CD4-positive, alpha-beta memory T cell (primary cell): ENCODE results near the gene CIDEB. TPM values are rescaled to one million over a fixed set of nuclear protein-coding genes. Genes with fewer than 3 reads are reported as not detected.

Experiments used
- CTCF ChIA-PET: fragments of 350-600 bp; sonication (Branson Sonifier 250); formaldehyde crosslinking; loops from one replicate; lab custom pipeline; 2021; ENCODE audit warnings: inconsistent platforms; ENCODE audit not compliant: partially characterized antibody; lab: Charles Lee
- POLR2A ChIA-PET: fragments of 350-600 bp; sonication (Branson Sonifier 250); formaldehyde crosslinking; loops from one replicate; lab custom pipeline; 2021; ENCODE audit not compliant: partially characterized antibody; lab: Charles Lee
- DNase-seq, 5 donors: peaks; one replicate each; pipeline versions ENCODE4 v3.0.0 to v3.0.0-alpha.2; 2020 to 2022; ENCODE audit warnings: mixed read lengths in 1 of 5
- H3K27ac ChIP-seq: one replicate; pipeline ENCODE4 v1.7.0; 2013; ENCODE audit warnings: low read depth, low read length
- H3K27me3 ChIP-seq: 2 replicates; pipeline ENCODE4 v1.7.0; 2013; ENCODE audit warnings: mild to moderate bottlenecking, low read length, moderate library complexity; ENCODE audit not compliant: insufficient read depth
- H3K36me3 ChIP-seq: 2 replicates; pipeline ENCODE4 v1.7.0; 2013; ENCODE audit warnings: mild to moderate bottlenecking, low read length, moderate library complexity; ENCODE audit not compliant: insufficient read depth
- H3K4me1 ChIP-seq: 2 replicates; pipeline ENCODE4 v1.7.0; 2013; ENCODE audit warnings: mild to moderate bottlenecking, low read length, moderate library complexity; ENCODE audit not compliant: insufficient read depth
- H3K4me3 ChIP-seq, 2 donors: one replicate each; pipeline ENCODE4 v1.7.0; 2013; ENCODE audit warnings: low read length in 2 of 2, mild to moderate bottlenecking in 1 of 2
- H3K9me3 ChIP-seq, 2 donors: one replicate each; pipeline ENCODE4 v1.7.0; 2013; ENCODE audit warnings: low read length in 2 of 2, control low read depth in 1 of 2; ENCODE audit not compliant: control insufficient read depth in 1 of 2
- H3K27ac Mint-ChIP-seq, 7 donors: one replicate each; pipeline ENCODE4 v1.8.0; 2020 to 2021; ENCODE audit warnings: mixed read lengths in 7 of 7, mild to moderate bottlenecking in 6 of 7, inconsistent platforms in 3 of 7, moderate library complexity in 3 of 7
- H3K27me3 Mint-ChIP-seq, 2 donors: one replicate each; pipeline ENCODE4 v1.8.0; 2020 to 2021; ENCODE audit warnings: mixed read lengths in 2 of 2
- H3K36me3 Mint-ChIP-seq, 2 donors: one replicate each; pipeline ENCODE4 v1.8.0; 2020 to 2021; ENCODE audit warnings: mixed read lengths in 2 of 2, inconsistent platforms in 1 of 2, mild to moderate bottlenecking in 1 of 2
- H3K4me1 Mint-ChIP-seq, 4 donors: one replicate each; pipeline ENCODE4 v1.8.0; 2020 to 2021; ENCODE audit warnings: mixed read lengths in 4 of 4, mild to moderate bottlenecking in 1 of 4
- H3K4me3 Mint-ChIP-seq, 8 donors: one replicate each; pipeline ENCODE4 v1.8.0; 2020 to 2021; ENCODE audit warnings: mixed read lengths in 8 of 8, mild to moderate bottlenecking in 7 of 8, moderate library complexity in 6 of 8, inconsistent platforms in 3 of 8
- H3K9me3 Mint-ChIP-seq, 8 donors: one replicate each; pipeline ENCODE4 v1.8.0; 2020 to 2021; ENCODE audit warnings: mixed read lengths in 8 of 8, mild to moderate bottlenecking in 5 of 8, inconsistent platforms in 3 of 8, moderate library complexity in 1 of 8
- intact Hi-C: fragments of 100-400 bp; cut with micrococcal nuclease; formaldehyde crosslinking; loops from one replicate; pipeline ENCODE4 v1.15.1; 2023
- polyA plus RNA-seq, 2 donors: library from polyadenylated mRNA; unstranded; fragments of 300-500 nt; fragmentation: Illumina TruSeq; gene quantifications; one replicate each; pipeline ENCODE4 v1.2.3, GENCODE V29; 2021
- total RNA-seq, 2 experiments: library from RNA; stranded (reverse); gene quantifications; one replicate each; pipeline ENCODE4 v1.2.3, GENCODE V29; 2021

Gene CIDEB
- total and polyA plus RNA-seq, 4 experiments from 2014 or later: 17.2 to 26.0 (median 23.3) TPM

- Histone ChIP-seq H3K4me1 (peaks cover 22% of the 10 kb centered on the region), H3K27ac (no peak overlapping the region), H3K9me3 (no peaks in the 10 kb centered on the region), H3K36me3 (no peaks in the 10 kb centered on the region), H3K27me3 (no peaks in the 10 kb centered on the region), H3K4me3 (no peak overlapping the region)
- H3K36me3 Mint-ChIP-seq: no peaks in the 10 kb centered on the region
- intact Hi-C loops: no loop called here
- H3K9me3 Mint-ChIP-seq: no peaks in the 10 kb centered on the region
- CTCF ChIA-PET: interaction anchor here (0.9 to 4.1 kb wide), 9 partner anchors 10 to 155 kb away, joined by 3 to 26 read pairs (median 8); partner anchors contain the start of genes CIDEB, DHRS1, NOP9 and RABGGTA
- no peak overlapping the region for H3K4me3 Mint-ChIP-seq
- peaks cover 21 to 44% (median 29%) of the 10 kb centered on the region in 4 donors for H3K4me1 Mint-ChIP-seq
- POLR2A ChIA-PET: interaction anchor here (1.1 to 1.9 kb wide), 3 partner anchors 10 to 34 kb away, joined by 3 to 10 read pairs (median 6); partner anchors contain the start of genes NOP9 and RABGGTA
- H3K27me3 Mint-ChIP-seq: no peaks in the 10 kb centered on the region
- DNase-seq: no peak
- peak overlapping the region in 6 of 7 donors; percentile 38 to 95 (median 74) for H3K27ac Mint-ChIP-seq
These were observed 26.8 kb downstream of the CIDEB start for GRCh38 chr14:24280797-24281460.

GRCh38 chr14:24279301-24280186 is 28.2 kb downstream of the CIDEB start:
- Histone ChIP-seq H3K4me3 (no peak overlapping the region), H3K9me3 (no peaks in the 10 kb centered on the region), H3K36me3 (no peaks in the 10 kb centered on the region), H3K4me1 (peaks cover 23% of the 10 kb centered on the region), H3K27ac (peak overlapping the region; percentile 37), H3K27me3 (no peaks in the 10 kb centered on the region)
- intact Hi-C loops: no loop called here
- POLR2A ChIA-PET: interaction anchor here (0.8 to 3.1 kb wide), 10 partner anchors 9 to 91 kb away, joined by 3 to 17 read pairs (median 5); partner anchors contain the start of genes DHRS1, IPO4, NOP9 and RABGGTA
- H3K4me1 Mint-ChIP-seq: peaks cover 21 to 44% (median 30%) of the 10 kb centered on the region in 4 donors
- H3K4me3 Mint-ChIP-seq: peak overlapping the region in 4 of 8 donors; percentile 43 to 67 (median 46)
- no peaks in the 10 kb centered on the region for H3K36me3 Mint-ChIP-seq
- no peaks in the 10 kb centered on the region for H3K9me3 Mint-ChIP-seq
- peak; percentile 46 to 85 (median 51) for DNase-seq
- peak overlapping the region; percentile 75 to 95 (median 91) for H3K27ac Mint-ChIP-seq
- H3K27me3 Mint-ChIP-seq: no peaks in the 10 kb centered on the region
- CTCF ChIA-PET: interaction anchor here (0.9 to 4.1 kb wide), 11 partner anchors 8 to 156 kb away, joined by 3 to 26 read pairs (median 8); partner anchors contain the start of genes CIDEB, RABGGTA and TINF2

- no peaks in the 10 kb centered on the region for H3K36me3 Mint-ChIP-seq
- H3K36me3 ChIP-seq: no peaks in the 10 kb centered on the region
- no peaks in the 10 kb centered on the region for H3K9me3 ChIP-seq
- peak overlapping the region; percentile 71 to 95 (median 91) for H3K27ac Mint-ChIP-seq
- no peaks in the 10 kb centered on the region for H3K9me3 Mint-ChIP-seq
- POLR2A ChIA-PET: interaction anchor here (1.7 to 3.1 kb wide), 3 partner anchors 21 to 90 kb away, joined by 5 to 17 read pairs (median 9); partner anchors contain the start of genes DHRS1, IPO4, NOP9 and TINF2
- H3K4me1 ChIP-seq: peaks cover 34% of the 10 kb centered on the region
- H3K27me3 ChIP-seq: no peaks in the 10 kb centered on the region
- H3K27me3 Mint-ChIP-seq: no peaks in the 10 kb centered on the region
- no peak overlapping the region for H3K27ac ChIP-seq
- CTCF ChIA-PET: interaction anchor here (0.6 to 4.1 kb wide), 5 partner anchors 9 to 55 kb away, joined by 3 to 26 read pairs (median 19); partner anchors contain the start of genes CIDEB and TINF2
- peak overlapping the region in 3 of 8 donors; percentile 5 to 45 (median 7) for H3K4me3 Mint-ChIP-seq
- DNase-seq: no peak
- peaks cover 28 to 55% (median 40%) of the 10 kb centered on the region in 4 donors for H3K4me1 Mint-ChIP-seq
- H3K4me3 ChIP-seq: no peak overlapping the region
- intact Hi-C loops: no loop called here
These were observed 29.4 kb downstream of the CIDEB start for GRCh38 chr14:24278424-24278823.

- no peaks in the 10 kb centered on the region for H3K9me3 Mint-ChIP-seq
- ChIA-PET POLR2A (interaction anchor here (3.1 kb wide), 1 partner anchor 22 kb away, joined by 9 read pairs; the partner anchor contains the start of genes DHRS1 and NOP9), CTCF (interaction anchor here (0.6 to 4.1 kb wide), 5 partner anchors 9 to 55 kb away, joined by 3 to 26 read pairs (median 19); partner anchors contain the start of genes CIDEB and TINF2)
- Histone ChIP-seq H3K27me3 (no peaks in the 10 kb centered on the region), H3K4me1 (peaks cover 36% of the 10 kb centered on the region), H3K9me3 (no peaks in the 10 kb centered on the region), H3K36me3 (no peaks in the 10 kb centered on the region), H3K27ac (no peak overlapping the region), H3K4me3 (no peak overlapping the region)
- no peak overlapping the region for H3K4me3 Mint-ChIP-seq
- no peaks in the 10 kb centered on the region for H3K36me3 Mint-ChIP-seq
- intact Hi-C loops: no loop called here
- no peak for DNase-seq
- H3K27me3 Mint-ChIP-seq: no peaks in the 10 kb centered on the region
- H3K4me1 Mint-ChIP-seq: peaks cover 30 to 60% (median 45%) of the 10 kb centered on the region in 4 donors
- peak overlapping the region in 4 of 7 donors; percentile 81 to 91 (median 86) for H3K27ac Mint-ChIP-seq
These were observed 30.0 kb downstream of the CIDEB start for GRCh38 chr14:24277606-24278321.

- Histone ChIP-seq H3K4me3 (no peak overlapping the region), H3K4me1 (peaks cover 43% of the 10 kb centered on the region), H3K36me3 (no peaks in the 10 kb centered on the region), H3K27me3 (no peaks in the 10 kb centered on the region), H3K9me3 (no peaks in the 10 kb centered on the region), H3K27ac (no peak overlapping the region)
- peak overlapping the region in 1 of 8 donors; percentile 10 for H3K4me3 Mint-ChIP-seq
- no peaks in the 10 kb centered on the region for H3K9me3 Mint-ChIP-seq
- H3K27ac Mint-ChIP-seq: peak overlapping the region in 4 of 7 donors; percentile 20 to 84 (median 80)
- H3K27me3 Mint-ChIP-seq: no peaks in the 10 kb centered on the region
- intact Hi-C loops: no loop called here
- DNase-seq: no peak
- H3K4me1 Mint-ChIP-seq: peaks cover 37 to 67% (median 51%) of the 10 kb centered on the region in 4 donors
- no peaks in the 10 kb centered on the region for H3K36me3 Mint-ChIP-seq
- ChIA-PET CTCF (interaction anchor here (2.8 to 4.1 kb wide), 3 partner anchors 20 to 56 kb away, joined by 13 to 26 read pairs (median 19); partner anchors contain the start of gene TINF2), POLR2A (no interaction called here)
These were observed 30.7 kb downstream of the CIDEB start for GRCh38 chr14:24277071-24277470.

DNA sequence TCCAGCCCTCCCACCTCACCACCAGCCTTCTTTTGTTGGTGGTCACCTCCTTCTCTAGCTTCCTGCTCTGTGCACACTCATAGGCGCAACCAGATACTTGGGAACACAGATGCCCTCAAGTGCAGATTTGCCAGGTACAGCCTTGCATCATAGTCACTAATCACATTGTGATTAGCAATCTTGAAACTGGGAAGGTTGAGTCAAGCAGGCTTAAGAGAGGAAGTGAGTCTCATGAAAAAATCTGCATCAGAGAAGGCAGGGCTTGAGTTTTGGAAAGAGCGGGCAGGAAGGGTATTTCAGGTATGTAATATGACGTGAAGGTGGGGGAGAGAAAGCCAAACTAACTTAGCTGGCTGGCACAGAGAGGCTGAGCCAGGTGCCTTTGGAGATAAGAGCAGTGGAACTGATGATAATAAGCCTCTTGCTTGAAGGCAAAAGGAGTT is 33.7 kb downstream of the CIDEB start:
- H3K27me3 Mint-ChIP-seq: no peaks in the 10 kb centered on the region
- Histone ChIP-seq H3K36me3 (peaks cover 4% of the 10 kb centered on the region), H3K27ac (peak overlapping the region; percentile 58), H3K4me3 (no peak overlapping the region), H3K9me3 (no peaks in the 10 kb centered on the region), H3K4me1 (peaks cover 42% of the 10 kb centered on the region), H3K27me3 (no peaks in the 10 kb centered on the region)
- ChIA-PET CTCF (interaction anchor here (0.7 to 3.9 kb wide), 10 partner anchors 23 to 738 kb away, joined by 3 to 23 read pairs (median 5); partner anchors contain the start of genes CIDEB, LTB4R and TINF2), POLR2A (interaction anchor here (0.6 to 6.8 kb wide), 7 partner anchors 10 to 74 kb away, joined by 3 to 82 read pairs (median 3); partner anchors contain the start of genes CIDEB, DHRS1, LTB4R and LTB4R2)
- H3K27ac Mint-ChIP-seq: peak overlapping the region; percentile 88 to 100 (median 98)
- peak; percentile 61 to 84 (median 63) for DNase-seq
- H3K9me3 Mint-ChIP-seq: no peaks in the 10 kb centered on the region
- peaks cover 3 to 13% of the 10 kb centered on the region in 2 donors for H3K36me3 Mint-ChIP-seq
- intact Hi-C loops: no loop called here
- H3K4me1 Mint-ChIP-seq: peaks cover 37 to 68% (median 53%) of the 10 kb centered on the region in 4 donors
- peak overlapping the region in 7 of 8 donors; percentile 12 to 57 (median 44) for H3K4me3 Mint-ChIP-seq
